Caco-2 (cell line): ENCODE data around the gene HACD4. TPM values are rescaled to one million over a fixed set of nuclear protein-coding genes. Genes with fewer than 3 reads are reported as not detected.

Experiments used
- BruUV-seq: library from RNA; stranded (reverse); fragments of 400-500 nt; replicated peaks from 2 replicates; lab custom pipeline; 2021; lab: Mats Ljungman, UMichigan
- CTCF ChIA-PET: fragments of 300-600 bp; sonication (Branson Sonifier 250); formaldehyde crosslinking; loops from one replicate; lab custom pipeline; 2022; ENCODE audit warnings: antibody characterized with exemption; lab: Charles Lee
- POLR2A ChIA-PET: fragments of 300-600 bp; sonication (Branson Sonifier 250); formaldehyde crosslinking; loops from one replicate; lab custom pipeline; 2022; ENCODE audit warnings: antibody characterized with exemption; lab: Charles Lee
- DNase-seq, 2 experiments: peaks; one replicate each; pipeline versions ENCODE4 v3.0.0 to v3.0.0-alpha.2; 2020 to 2022
- H3K27me3 ChIP-seq: replicated peaks from 2 replicates; pipeline ENCODE4 v1.6.0; 2011; ENCODE audit warnings: low read length; ENCODE audit not compliant: control insufficient read depth, insufficient read depth
- H3K36me3 ChIP-seq: 2 replicates; pipeline ENCODE4 v1.5.1; 2011; ENCODE audit warnings: low read length; ENCODE audit not compliant: control insufficient read depth, insufficient read depth
- H3K4me1 ChIP-seq: fragments of 250-450 bp; sonication (Bioruptor Pico); 2 replicates; pipeline ENCODE4 v1.5.1; 2020; ENCODE audit warnings: mild to moderate bottlenecking
- H3K4me3 ChIP-seq: 2 replicates; pipeline ENCODE4 v1.5.1; 2011; ENCODE audit warnings: low read depth, mild to moderate bottlenecking, control low read depth, low read length
- H3K9me3 ChIP-seq: fragments of 250-450 bp; sonication (Bioruptor Pico); 2 replicates; pipeline ENCODE4 v1.5.1; 2020; ENCODE audit warnings: mild to moderate bottlenecking, moderate library complexity
- H3K27ac Mint-ChIP-seq: one replicate; pipeline ENCODE4 v1.8.0; 2022; ENCODE audit warnings: mixed read lengths; ENCODE audit not compliant: unreplicated experiment
- H3K27me3 Mint-ChIP-seq: one replicate; pipeline ENCODE4 v1.8.0; 2022; ENCODE audit warnings: mixed read lengths; ENCODE audit not compliant: insufficient read depth, unreplicated experiment
- H3K36me3 Mint-ChIP-seq: one replicate; pipeline ENCODE4 v1.8.0; 2022; ENCODE audit warnings: mild to moderate bottlenecking, mixed read lengths; ENCODE audit not compliant: insufficient read depth, unreplicated experiment
- H3K4me1 Mint-ChIP-seq: one replicate; pipeline ENCODE4 v1.8.0; 2022; ENCODE audit warnings: low read depth, mixed read lengths; ENCODE audit not compliant: unreplicated experiment
- H3K4me3 Mint-ChIP-seq: one replicate; pipeline ENCODE4 v1.8.0; 2022; ENCODE audit warnings: mild to moderate bottlenecking, moderate library complexity, mixed read lengths; ENCODE audit not compliant: unreplicated experiment
- H3K9me3 Mint-ChIP-seq: one replicate; pipeline ENCODE4 v1.8.0; 2022; ENCODE audit warnings: mixed read lengths; ENCODE audit not compliant: unreplicated experiment
- CTCF ChIP-seq, 2 experiments: fragments of 200-600 bp in 1 of 2; IDR thresholded peaks; 1 replicate in 1 of 2; 2 replicates in 1 of 2; pipeline versions ENCODE4 v1.5.1 to v1.8.0; 2011 to 2022; ENCODE audit warnings: antibody characterized with exemption in 1 of 2, control low read depth in 1 of 2, inconsistent platforms in 1 of 2, low read depth in 1 of 2, low read length in 1 of 2, mild to moderate bottlenecking in 1 of 2, moderate library complexity in 1 of 2; ENCODE audit not compliant: insufficient read depth in 1 of 2, severe bottlenecking in 1 of 2, unreplicated experiment in 1 of 2
- intact Hi-C: fragments of 100-400 bp; cut with micrococcal nuclease; formaldehyde crosslinking; loops from one replicate; pipeline ENCODE4 v1.10.0; 2022; ENCODE audit not compliant: unreplicated experiment
- total RNA-seq: library from RNA; stranded (reverse); gene quantifications from 2 replicates; pipeline ENCODE4 v1.2.3, GENCODE V29; 2022

Gene HACD4
- total RNA-seq, 1 experiment from 2014 or later = not detected

GRCh38 chr9:21031808-21032183, 356 bp upstream of the HACD4 start:
- Histone ChIP-seq H3K9me3 (no peaks in the 10 kb centered on the region), H3K36me3 (no peaks in the 10 kb centered on the region), H3K27me3 (no peaks in the 10 kb centered on the region), H3K4me1 (no peaks in the 10 kb centered on the region), H3K4me3 (no peak overlapping the region)
- intact Hi-C loops = no loop called here
- ChIA-PET CTCF (no interaction called here), POLR2A (no interaction called here)
- Mint-ChIP-seq H3K27ac (no peak overlapping the region), H3K36me3 (no peaks in the 10 kb centered on the region), H3K4me3 (no peak overlapping the region), H3K27me3 (no peaks in the 10 kb centered on the region), H3K4me1 (no peaks in the 10 kb centered on the region), H3K9me3 (no peaks in the 10 kb centered on the region)
- TF ChIP-seq CTCF (IDR thresholded peaks at IDR 0.05; ENCODE audit: insufficient read depth in 1 of 2, low read depth in 1 of 2, low read length in 1 of 2, severe bottlenecking in 1 of 2, unreplicated experiment in 1 of 2) = no peak
- no TSS peak for BruUV-seq
- DNase-seq = no peak

GRCh38 chr9:21030389-21031035, 928 bp downstream of the HACD4 start:
- no peak overlapping the region for H3K4me3 Mint-ChIP-seq
- Histone ChIP-seq H3K4me1 (no peaks in the 10 kb centered on the region), H3K27me3 (no peaks in the 10 kb centered on the region), H3K9me3 (no peaks in the 10 kb centered on the region), H3K4me3 (no peak overlapping the region), H3K36me3 (no peaks in the 10 kb centered on the region)
- ChIA-PET CTCF (no interaction called here), POLR2A (no interaction called here)
- no peak for DNase-seq
- H3K27me3 Mint-ChIP-seq = no peaks in the 10 kb centered on the region
- H3K36me3 Mint-ChIP-seq = no peaks in the 10 kb centered on the region
- no peaks in the 10 kb centered on the region for H3K9me3 Mint-ChIP-seq
- TF ChIP-seq CTCF (IDR thresholded peaks at IDR 0.05; ENCODE audit: insufficient read depth in 1 of 2, low read depth in 1 of 2, low read length in 1 of 2, severe bottlenecking in 1 of 2, unreplicated experiment in 1 of 2) = no peak
- no TSS peak for BruUV-seq
- no peak overlapping the region for H3K27ac Mint-ChIP-seq
- no peaks in the 10 kb centered on the region for H3K4me1 Mint-ChIP-seq
- intact Hi-C loops = no loop called here

- no TSS peak for BruUV-seq
- H3K9me3 ChIP-seq = no peaks in the 10 kb centered on the region
Observed at GRCh38 chr9:21029661-21030060, 1.8 kb downstream of the HACD4 start.

More at GRCh38 chr9:21029661-21030060, 1.8 kb downstream of the HACD4 start:
- intact Hi-C loops = no loop called here
- no peak for DNase-seq
- H3K27me3 Mint-ChIP-seq = no peaks in the 10 kb centered on the region
- no peaks in the 10 kb centered on the region for H3K9me3 Mint-ChIP-seq
- TF ChIP-seq CTCF (IDR thresholded peaks at IDR 0.05; ENCODE audit: insufficient read depth in 1 of 2, low read depth in 1 of 2, low read length in 1 of 2, severe bottlenecking in 1 of 2, unreplicated experiment in 1 of 2) = no peak
- Histone ChIP-seq H3K36me3 (no peaks in the 10 kb centered on the region), H3K4me1 (no peaks in the 10 kb centered on the region), H3K4me3 (no peak overlapping the region), H3K27me3 (no peaks in the 10 kb centered on the region)
- H3K4me1 Mint-ChIP-seq = no peaks in the 10 kb centered on the region
- ChIA-PET CTCF (no interaction called here), POLR2A (no interaction called here)
- H3K36me3 Mint-ChIP-seq = no peaks in the 10 kb centered on the region
- H3K27ac Mint-ChIP-seq = no peak overlapping the region
- H3K4me3 Mint-ChIP-seq = no peak overlapping the region
